OCI-LY7 (cell line): Measurements from ENCODE around the gene CA10. TPM values are rescaled to one million over a fixed set of nuclear protein-coding genes. Genes with fewer than 3 reads are reported as not detected.
A peak's percentile ranks its signal among the peaks of the same experiment; 100 is the strongest.

ENCODE experiments used
- BruUV-seq: library from RNA; stranded (reverse); fragments of 400-500 nt; replicated peaks from 2 replicates; lab custom pipeline; 2021; lab: Mats Ljungman, UMichigan
- CTCF ChIA-PET: fragments of 300-600 bp; sonication (Branson Sonifier 250); formaldehyde crosslinking; loops from one replicate; lab custom pipeline; 2022; ENCODE audit warnings: antibody characterized with exemption; ENCODE audit not compliant: unreplicated experiment; lab: Charles Lee
- POLR2A ChIA-PET: fragments of 300-600 bp; sonication (Branson Sonifier 250); formaldehyde crosslinking; loops from one replicate; lab custom pipeline; 2022; ENCODE audit warnings: antibody characterized with exemption; lab: Charles Lee
- DNase-seq: peaks from one replicate; pipeline ENCODE4 v3.0.0-alpha.2; 2015; ENCODE audit warnings: low spot score
- H2AFZ ChIP-seq: fragments of 200-600 bp; sonication (generic), shearing (Covaris generic); 2 replicates; pipeline ENCODE4 v1.6.1; 2014; ENCODE audit warnings: mild to moderate bottlenecking, antibody characterized with exemption, low read length, moderate library complexity
- H3K27ac ChIP-seq: fragments of 200-600 bp; sonication (generic); 2 replicates; pipeline ENCODE4 v1.5.1; 2014; ENCODE audit warnings: mixed run types, low read depth, mild to moderate bottlenecking, moderate library complexity, low read length, inconsistent platforms; ENCODE audit not compliant: poor library complexity, severe bottlenecking
- H3K36me3 ChIP-seq: fragments of 200-600 bp; sonication (generic); 2 replicates; pipeline ENCODE4 v1.6.1; 2014; ENCODE audit warnings: mild to moderate bottlenecking, antibody characterized with exemption, low read length, moderate library complexity, mixed read lengths; ENCODE audit not compliant: insufficient read depth
- H3K4me1 ChIP-seq: fragments of 200-600 bp; sonication (generic); 2 replicates; pipeline ENCODE4 v1.5.1; 2014; ENCODE audit warnings: mild to moderate bottlenecking, low read length; ENCODE audit not compliant: insufficient read depth, poor library complexity, severe bottlenecking
- H3K4me2 ChIP-seq: fragments of 200-600 bp; sonication (generic); 2 replicates; pipeline ENCODE4 v1.6.1; 2014; ENCODE audit warnings: mild to moderate bottlenecking, low read length
- H3K4me3 ChIP-seq: fragments of 200-600 bp; sonication (generic); 2 replicates; pipeline ENCODE4 v1.5.1; 2014; ENCODE audit warnings: mild to moderate bottlenecking, low read depth, low read length; ENCODE audit not compliant: poor library complexity, severe bottlenecking
- H3K79me2 ChIP-seq: fragments of 200-600 bp; sonication (generic); 2 replicates; pipeline ENCODE4 v1.6.1; 2016; ENCODE audit warnings: low read depth, mild to moderate bottlenecking, low read length, moderate library complexity, mixed read lengths; ENCODE audit not compliant: insufficient read depth
- H3K9me2 ChIP-seq: fragments of 200-600 bp; sonication (generic); 2 replicates; pipeline ENCODE4 v1.6.1; 2016; ENCODE audit warnings: mild to moderate bottlenecking, low read length, mixed read lengths; ENCODE audit not compliant: insufficient read depth
- H3K9me3 ChIP-seq: fragments of 200-600 bp; sonication (generic); 2 replicates; pipeline ENCODE4 v1.6.1; 2014; ENCODE audit warnings: mild to moderate bottlenecking, mixed run types, low read length, mixed read lengths
- H4K20me1 ChIP-seq: fragments of 200-600 bp; sonication (generic); 2 replicates; pipeline ENCODE4 v1.6.1; 2014; ENCODE audit warnings: mild to moderate bottlenecking, antibody characterized with exemption, low read length, moderate library complexity, mixed read lengths; ENCODE audit not compliant: insufficient read depth
- EZH2phosphoT487 ChIP-seq: fragments of 200-600 bp; sonication (generic); IDR thresholded peaks from 2 replicates; pipeline ENCODE4 v1.6.1; 2018; ENCODE audit warnings: low read depth, borderline replicate concordance, mild to moderate bottlenecking, mixed run types, antibody characterized with exemption, low read length, moderate library complexity, mixed read lengths
- intact Hi-C: fragments of 100-400 bp; cut with micrococcal nuclease; formaldehyde crosslinking; loops from one replicate; pipeline ENCODE4 v1.10.0; 2022; ENCODE audit not compliant: unreplicated experiment
- total RNA-seq, 2 experiments: library from RNA; depleted of rRNA in 1 of 2; stranded (reverse); fragments of >200 nt in 1 of 2; shearing (Covaris generic) in 1 of 2; gene quantifications; 2 replicates each; pipeline ENCODE4 v1.2.3, GENCODE V29; 2014 to 2022
- TF ChIP-seq, protein P1 (sequence below): fragments of 200-600 bp; sonication (generic); conservative IDR thresholded peaks from 2 replicates; pipeline ENCODE4 v1.5.1; 2014; ENCODE audit warnings: mild to moderate bottlenecking, antibody characterized with exemption, low read length, moderate library complexity, mixed read lengths

The CA10 gene
- total RNA-seq, 2 experiments from 2014 or later: not detected

DNA sequence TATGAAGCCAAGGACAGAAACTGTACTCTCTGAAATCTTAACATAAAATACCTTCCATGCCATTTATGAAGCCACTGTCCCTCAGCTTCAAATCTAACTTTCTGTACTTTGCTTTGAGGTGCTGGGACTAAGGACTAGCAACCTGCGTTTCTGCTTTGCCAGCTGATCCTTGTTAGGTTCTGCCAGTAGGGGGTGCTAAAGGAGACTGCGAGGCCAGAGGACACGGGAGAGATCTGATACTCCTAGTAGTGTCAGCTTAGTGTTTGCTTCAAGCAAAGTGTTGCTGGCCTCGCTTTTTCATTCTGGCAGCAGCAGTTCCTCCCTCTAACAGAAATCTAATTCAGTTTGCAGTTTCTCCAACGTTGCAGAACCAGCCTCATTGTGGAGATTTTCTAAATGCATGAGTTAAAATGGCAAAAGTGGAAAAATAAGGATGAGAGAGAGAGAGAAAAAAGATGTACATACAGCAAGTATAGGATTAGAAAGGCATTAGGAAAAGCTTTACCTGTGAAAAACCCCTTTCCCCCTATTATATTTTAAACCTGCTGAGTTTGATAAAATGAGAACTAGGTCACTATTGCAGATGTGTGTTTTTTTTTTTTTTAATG is 297.5 kb downstream of the CA10 start:
- H4K20me1 ChIP-seq: no peaks in the 10 kb centered on the region
- no peak overlapping the region for H3K27ac ChIP-seq
- no peaks in the 10 kb centered on the region for H3K9me3 ChIP-seq
- no peak overlapping the region for H3K4me2 ChIP-seq
- no peaks in the 10 kb centered on the region for H3K36me3 ChIP-seq
- peak; percentile 22 for DNase-seq
- H3K9me2 ChIP-seq: no peaks in the 10 kb centered on the region
- intact Hi-C loops: no loop called here
- POLR2A ChIA-PET: no interaction called here
- no peaks in the 10 kb centered on the region for H3K4me1 ChIP-seq
- no peaks in the 10 kb centered on the region for H3K79me2 ChIP-seq
- H2AFZ ChIP-seq: no peak overlapping the region
- no peak overlapping the region for H3K4me3 ChIP-seq
- CTCF ChIA-PET: no interaction called here
- no TSS peak for BruUV-seq
- no peak for TF ChIP-seq EZH2phosphoT487
- TF ChIP-seq, protein P1, sequence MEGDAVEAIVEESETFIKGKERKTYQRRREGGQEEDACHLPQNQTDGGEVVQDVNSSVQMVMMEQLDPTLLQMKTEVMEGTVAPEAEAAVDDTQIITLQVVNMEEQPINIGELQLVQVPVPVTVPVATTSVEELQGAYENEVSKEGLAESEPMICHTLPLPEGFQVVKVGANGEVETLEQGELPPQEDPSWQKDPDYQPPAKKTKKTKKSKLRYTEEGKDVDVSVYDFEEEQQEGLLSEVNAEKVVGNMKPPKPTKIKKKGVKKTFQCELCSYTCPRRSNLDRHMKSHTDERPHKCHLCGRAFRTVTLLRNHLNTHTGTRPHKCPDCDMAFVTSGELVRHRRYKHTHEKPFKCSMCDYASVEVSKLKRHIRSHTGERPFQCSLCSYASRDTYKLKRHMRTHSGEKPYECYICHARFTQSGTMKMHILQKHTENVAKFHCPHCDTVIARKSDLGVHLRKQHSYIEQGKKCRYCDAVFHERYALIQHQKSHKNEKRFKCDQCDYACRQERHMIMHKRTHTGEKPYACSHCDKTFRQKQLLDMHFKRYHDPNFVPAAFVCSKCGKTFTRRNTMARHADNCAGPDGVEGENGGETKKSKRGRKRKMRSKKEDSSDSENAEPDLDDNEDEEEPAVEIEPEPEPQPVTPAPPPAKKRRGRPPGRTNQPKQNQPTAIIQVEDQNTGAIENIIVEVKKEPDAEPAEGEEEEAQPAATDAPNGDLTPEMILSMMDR: peak; percentile 74

DNA sequence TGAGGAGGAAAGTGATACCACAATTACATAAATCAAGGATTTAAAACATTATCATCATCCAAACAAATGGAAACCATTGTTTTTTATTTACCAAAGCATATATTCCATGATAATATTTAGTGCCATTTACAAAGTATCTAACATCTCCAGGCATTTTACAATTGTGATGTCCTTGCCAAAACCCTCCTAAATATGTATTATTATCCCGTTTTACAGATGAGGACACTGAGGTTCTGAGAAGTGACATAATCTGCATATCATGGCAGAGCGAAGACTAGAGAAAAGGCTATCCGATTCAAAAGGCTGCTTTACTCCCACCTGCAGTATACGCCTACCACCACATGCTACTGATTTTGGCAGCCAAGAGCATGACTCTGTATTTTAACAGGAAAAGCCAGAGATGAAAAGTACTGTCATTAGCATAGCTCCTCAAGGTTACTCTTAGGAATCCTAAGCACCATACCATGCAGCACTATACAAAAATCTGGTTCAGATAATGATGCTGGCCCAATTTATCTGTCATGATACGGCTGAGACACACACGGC is 301.4 kb downstream of the CA10 start:
- no peak overlapping the region for H3K4me3 ChIP-seq
- H3K9me3 ChIP-seq: no peaks in the 10 kb centered on the region
- no TSS peak for BruUV-seq
- no peaks in the 10 kb centered on the region for H3K9me2 ChIP-seq
- H3K27ac ChIP-seq: no peak overlapping the region
- no peaks in the 10 kb centered on the region for H3K4me1 ChIP-seq
- no peaks in the 10 kb centered on the region for H3K36me3 ChIP-seq
- TF ChIP-seq, protein P1: no peak
- no peak for TF ChIP-seq EZH2phosphoT487
- no peak for DNase-seq
- intact Hi-C loops: no loop called here
- ChIA-PET POLR2A (no interaction called here), CTCF (no interaction called here)
- no peaks in the 10 kb centered on the region for H3K79me2 ChIP-seq
- no peak overlapping the region for H3K4me2 ChIP-seq
- no peaks in the 10 kb centered on the region for H4K20me1 ChIP-seq
- H2AFZ ChIP-seq: no peak overlapping the region

DNA sequence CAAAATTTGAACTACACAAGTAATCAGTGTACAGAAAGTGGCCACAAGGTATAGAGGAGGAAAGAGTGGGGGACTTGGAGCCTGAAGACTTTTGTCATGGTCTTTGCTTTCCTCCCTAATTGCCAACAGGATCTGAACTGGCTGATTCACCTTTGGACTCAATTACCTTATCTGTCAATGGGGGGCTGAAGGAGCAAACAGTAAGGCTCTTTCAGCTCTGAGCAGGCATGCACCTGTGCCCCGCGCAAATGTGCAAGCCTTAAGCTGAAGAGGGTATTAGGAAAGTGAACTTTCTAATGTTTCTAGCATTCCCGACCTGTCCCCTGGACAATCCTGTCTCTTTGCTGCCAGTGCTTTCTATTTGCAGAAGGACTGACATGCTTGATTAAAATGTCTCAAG is 302.7 kb downstream of the CA10 start:
- POLR2A ChIA-PET: no interaction called here
- TF ChIP-seq EZH2phosphoT487: no peak
- TF ChIP-seq, protein P1: no peak
- Histone ChIP-seq H3K4me1 (no peaks in the 10 kb centered on the region), H3K79me2 (no peaks in the 10 kb centered on the region), H4K20me1 (no peaks in the 10 kb centered on the region), H2AFZ (no peak overlapping the region), H3K4me3 (no peak overlapping the region), H3K36me3 (no peaks in the 10 kb centered on the region), H3K4me2 (no peak overlapping the region), H3K27ac (no peak overlapping the region), H3K9me3 (no peaks in the 10 kb centered on the region), H3K9me2 (no peaks in the 10 kb centered on the region)
- DNase-seq: no peak
- intact Hi-C loops: no loop called here
- BruUV-seq: no TSS peak
- CTCF ChIA-PET: no interaction called here
